Colon (tissue), 2 donors: Measurements from ENCODE around the gene NLGN4X.

Experiments
- FAIRE-seq: peaks from 2 replicates; lab custom pipeline; 2012; peaks lifted over from hg19 to GRCh38; lab: Jason Lieb, UNC
- donor health status: control.
- donor health status: control.

Gene NLGN4X

GRCh38 chrX:6151971-6152370, 76.7 kb downstream of the NLGN4X start:
- FAIRE-seq = no peak

DNA sequence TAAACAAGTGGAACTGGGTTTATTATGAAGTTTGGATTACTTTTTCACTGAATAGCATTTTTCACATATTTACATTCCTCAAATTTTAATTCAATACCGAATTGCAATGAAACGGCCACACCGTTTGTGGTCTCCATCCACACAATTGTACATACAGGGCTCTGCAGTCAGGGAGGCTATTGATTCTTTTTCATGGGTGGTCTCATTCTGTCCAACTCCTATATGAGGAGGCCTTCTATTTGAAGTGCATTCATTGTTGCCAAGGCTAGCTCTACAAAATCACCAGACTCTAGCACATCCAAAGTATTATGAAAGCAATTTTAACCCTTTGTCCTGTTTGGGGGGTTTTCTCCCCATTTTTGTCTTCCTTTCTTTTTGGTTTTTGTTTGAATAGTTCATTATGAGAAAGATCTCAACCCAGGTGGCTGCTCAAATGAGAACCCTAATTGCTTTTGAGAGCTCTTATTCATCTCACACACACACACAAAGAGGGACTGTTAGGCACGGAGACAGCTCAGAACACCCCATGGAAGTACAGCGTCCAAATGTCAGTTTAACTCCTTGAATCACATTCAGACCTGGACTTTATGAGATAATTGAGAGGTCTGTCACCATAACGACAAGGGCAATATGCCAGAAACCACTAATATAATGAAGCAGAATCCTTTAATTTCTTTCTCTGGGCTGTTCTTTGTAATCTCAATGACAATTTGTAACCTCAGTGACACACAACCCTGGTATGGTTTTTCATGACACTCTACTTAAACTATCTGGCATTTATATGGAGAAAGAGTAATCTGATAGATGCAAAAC, 79.4 kb downstream of the NLGN4X start:
- peak; percentile 5 for FAIRE-seq

DNA sequence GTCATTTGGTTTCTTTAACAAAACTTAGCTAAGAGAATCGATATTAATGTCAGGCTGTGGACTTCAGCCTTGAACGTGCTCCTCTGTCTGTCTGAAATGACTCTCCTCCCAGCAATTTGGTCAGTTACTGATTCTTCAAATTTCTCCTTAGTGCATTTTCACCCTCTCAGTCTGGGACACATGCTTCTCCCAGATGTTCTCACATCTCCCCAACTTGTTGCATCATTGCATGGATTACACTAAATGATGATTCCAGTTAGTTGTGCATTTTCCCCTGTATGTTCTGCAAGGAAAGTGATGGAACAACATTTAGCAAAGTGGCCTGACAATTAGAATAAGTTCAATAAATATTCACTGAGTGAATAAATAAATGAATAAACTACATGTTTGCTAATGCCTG, 94.4 kb downstream of the NLGN4X start:
- FAIRE-seq = no peak

DNA sequence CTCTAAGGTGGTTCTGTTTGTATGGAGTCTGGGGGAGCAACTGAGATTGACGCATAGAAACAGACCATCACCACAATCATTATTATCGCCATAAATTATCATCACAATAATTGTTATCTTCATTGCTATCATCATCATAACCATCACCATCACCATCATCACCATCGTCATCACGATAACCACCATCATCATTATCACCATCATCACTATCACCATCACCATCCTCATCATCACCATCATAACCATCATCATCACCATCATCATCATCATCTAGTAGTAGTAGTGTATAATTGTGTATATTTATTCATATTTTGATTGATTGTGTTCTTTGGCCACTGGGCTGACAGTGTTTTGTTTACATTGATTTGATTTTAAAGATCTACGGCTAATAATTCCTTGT, 95.7 kb downstream of the NLGN4X start:
- no peak for FAIRE-seq

DNA sequence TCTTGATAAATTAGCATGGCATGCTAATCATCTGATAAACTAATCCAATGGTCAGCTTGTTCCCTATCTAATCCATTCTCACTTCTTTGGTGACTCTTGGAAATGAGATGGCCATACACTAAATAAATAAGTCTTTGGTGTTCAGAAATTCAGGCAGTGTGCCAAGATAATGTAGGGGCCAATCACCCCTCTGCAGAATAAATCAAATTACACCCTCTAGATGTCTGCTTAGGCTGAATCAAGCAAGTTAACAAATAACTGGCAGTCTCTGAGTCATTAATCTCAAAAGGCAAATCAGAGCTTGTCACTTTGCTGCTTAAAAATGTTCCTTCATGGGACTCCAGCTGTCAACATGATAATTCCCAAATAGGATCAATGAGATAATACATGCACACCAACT, 97.4 kb downstream of the NLGN4X start:
- FAIRE-seq = no peak

DNA sequence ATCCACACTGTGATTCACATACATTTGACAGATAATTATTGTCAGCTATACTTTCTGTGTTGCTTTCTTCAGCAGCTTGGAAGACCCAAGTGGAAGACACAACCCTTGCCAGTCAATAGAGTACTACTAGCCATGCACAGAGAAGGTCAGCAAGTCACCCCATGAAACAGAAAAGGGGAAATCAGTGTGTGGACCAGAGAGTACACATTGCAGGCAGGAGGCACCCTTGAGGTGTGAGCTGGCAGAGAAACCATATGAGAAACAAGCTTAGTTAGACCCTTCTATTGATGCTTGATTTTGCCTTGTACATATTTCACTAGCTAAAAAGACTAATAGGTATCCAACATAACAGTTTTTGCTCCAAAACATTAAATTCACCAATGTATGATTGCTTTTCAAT, 99.5 kb downstream of the NLGN4X start:
- no peak for FAIRE-seq

GRCh38 chrX:6120329-6120728, 108.3 kb downstream of the NLGN4X start:
- no peak for FAIRE-seq

DNA sequence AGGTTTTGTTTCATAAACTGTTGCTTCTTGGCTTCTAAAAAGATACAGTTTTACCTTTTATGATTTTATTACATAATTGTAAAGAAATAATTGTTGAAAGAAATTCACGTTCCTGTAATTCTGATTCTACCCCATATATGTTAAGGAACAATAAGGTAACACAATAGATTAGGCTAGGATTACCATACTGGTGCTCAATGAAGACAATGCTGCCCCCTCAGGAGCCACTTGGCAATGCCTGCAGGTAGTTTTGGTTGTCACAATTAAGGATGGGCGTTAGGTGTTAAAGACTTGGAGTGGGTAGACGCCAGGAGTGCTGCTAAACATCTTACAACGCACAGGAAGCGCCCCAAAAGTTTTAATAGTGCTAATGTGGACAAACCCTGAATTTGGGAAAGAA, 133.2 kb downstream of the NLGN4X start:
- FAIRE-seq = no peak

- FAIRE-seq = no peak
Measured at GRCh38 chrX:6074532-6074931, 154.1 kb downstream of the NLGN4X start.

DNA sequence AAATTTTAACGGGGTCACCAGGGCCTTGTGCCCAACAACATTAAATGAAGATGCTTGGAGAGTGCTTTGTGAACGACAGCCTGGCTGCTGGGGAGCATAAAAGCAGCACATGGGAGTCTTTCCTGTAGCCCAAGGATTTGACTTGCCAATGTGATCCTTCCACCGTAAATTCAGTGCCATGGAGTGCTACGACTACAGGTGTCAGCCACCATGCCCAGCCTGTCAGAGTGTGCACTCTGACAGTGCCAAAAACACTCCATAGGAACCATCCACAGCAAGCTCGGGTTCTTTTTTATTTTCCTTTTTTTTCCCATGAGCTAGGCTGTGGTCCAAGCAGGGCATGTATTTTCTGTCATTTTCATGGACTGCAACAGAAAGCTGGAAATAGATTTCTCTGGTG, 156.9 kb downstream of the NLGN4X start:
- no peak for FAIRE-seq

DNA sequence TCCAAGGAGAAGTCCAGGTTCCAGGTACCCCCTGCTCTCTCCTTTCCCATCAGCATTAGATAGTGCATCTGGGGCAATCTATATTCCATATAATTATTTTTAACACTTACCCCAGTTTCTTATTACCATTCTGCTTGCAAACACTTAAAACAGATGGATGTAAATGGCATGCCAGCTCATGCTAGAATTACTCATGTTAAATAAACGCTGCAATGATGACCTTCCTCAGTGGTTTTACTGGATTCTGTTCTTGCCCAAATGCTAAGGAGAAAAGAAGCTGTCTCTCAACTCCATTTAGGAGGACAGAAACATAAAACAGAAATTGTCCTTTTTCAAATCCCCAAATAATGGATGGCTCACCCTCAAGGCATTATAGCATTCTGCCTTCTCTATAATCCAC, 161.1 kb downstream of the NLGN4X start:
- FAIRE-seq = no peak

DNA sequence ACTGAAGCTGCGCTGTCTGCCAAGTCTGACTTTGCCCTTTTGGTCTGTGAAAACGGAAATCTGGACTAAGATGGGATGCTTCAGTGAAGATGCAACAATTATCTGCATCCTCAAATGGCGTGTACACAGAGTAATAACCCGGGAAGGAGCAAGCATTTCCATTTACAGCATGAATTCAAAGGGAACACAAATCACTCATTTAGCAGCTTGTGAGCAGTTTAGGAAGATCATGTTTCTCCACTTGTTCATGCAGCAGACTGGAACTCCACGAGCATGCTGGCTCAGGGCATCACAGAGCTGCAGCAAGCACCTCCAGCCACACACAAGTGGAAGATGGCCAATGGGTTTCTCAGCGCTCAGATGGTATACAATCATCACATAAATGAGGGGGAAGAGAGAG, 175.5 kb downstream of the NLGN4X start:
- no peak for FAIRE-seq

DNA sequence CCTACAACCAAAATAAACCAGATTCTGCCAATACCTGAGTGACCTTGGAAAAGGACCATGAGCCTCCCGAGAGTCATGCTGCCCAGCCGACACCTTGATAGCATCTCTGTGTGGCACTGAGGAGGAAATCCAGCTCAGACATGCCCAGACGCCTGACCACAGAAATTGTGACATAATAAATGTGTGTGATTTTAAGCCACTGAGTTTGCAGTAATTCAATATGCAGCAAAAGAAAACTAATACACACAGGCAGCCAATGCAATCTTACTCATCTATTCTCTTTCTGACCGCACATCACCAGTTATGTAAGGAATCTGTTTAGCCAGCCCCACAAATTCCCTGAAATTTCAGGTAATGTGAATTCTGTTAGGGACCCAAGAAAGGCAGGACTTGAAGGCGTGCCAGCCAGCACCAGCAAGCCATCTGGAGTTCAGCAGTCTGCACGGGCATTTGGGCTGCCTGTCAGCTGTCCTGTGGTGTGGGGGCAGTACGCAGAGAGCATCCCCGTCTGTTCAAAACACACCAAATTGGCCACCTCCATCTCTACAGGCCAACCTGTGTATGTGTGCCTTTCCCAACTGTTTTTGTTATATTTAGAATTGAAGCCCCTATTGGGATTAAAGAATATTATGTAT, 176.4 kb downstream of the NLGN4X start:
- no peak for FAIRE-seq

DNA sequence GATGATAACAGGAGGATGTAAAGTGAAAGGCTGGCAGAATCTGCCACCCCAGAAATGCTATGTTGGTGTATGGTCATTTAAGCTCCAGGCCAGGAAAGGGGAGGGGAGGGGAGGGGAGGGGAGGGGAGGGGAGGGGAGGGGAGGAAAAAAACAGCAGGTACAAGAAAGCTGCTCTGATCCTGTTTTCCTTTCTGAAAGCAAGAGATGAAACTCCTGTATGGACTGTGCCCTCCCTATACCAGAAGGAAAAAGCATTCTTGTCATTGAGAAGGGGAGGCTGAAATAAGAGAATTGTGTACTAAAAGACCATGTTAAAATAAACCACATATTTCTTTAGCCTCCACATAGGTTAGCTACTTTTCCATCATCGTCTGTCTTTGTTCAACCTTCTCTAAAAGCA, 179.5 kb downstream of the NLGN4X start:
- no peak for FAIRE-seq

- FAIRE-seq = peak; percentile 5
Measured at GRCh38 chrX:6041630-6042029, 187.0 kb downstream of the NLGN4X start.

DNA sequence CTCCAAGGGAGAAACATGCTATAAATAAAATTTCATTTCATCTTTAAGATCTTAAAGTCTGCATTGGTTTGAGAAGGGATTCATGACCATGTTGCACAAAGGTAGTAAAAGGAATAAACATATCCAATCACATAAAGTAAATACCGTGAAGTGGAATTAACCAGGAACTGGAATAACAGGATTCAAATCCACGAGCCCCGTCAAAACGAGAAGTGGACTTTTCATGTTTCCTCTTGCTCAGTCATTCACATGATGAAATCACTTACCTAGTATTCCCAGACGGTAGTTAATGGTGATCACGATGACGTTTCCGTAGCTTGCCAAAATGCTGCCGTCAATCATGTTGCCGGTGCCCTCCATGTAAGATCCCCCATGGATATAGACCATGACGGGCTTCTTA, 199.7 kb downstream of the NLGN4X start:
- no peak for FAIRE-seq

DNA sequence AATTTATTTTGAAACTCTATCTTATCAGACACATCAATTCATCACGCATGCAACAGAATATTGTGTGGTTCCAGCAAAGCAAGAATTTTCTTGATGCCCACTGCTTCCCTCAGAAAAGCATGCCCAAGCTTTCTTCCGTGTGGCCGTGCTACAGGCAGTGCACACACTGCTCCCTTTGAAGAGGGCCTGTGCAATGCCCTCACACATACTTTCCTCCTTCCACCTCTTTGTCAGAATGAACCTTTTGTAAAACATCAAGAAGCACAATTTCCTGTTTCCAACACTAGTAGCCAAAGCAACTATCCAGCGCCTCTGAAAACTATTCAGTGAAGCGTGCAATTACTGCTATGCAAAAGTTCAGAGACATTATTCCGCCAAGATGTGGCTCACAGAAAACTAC, 201.7 kb downstream of the NLGN4X start:
- no peak for FAIRE-seq

DNA sequence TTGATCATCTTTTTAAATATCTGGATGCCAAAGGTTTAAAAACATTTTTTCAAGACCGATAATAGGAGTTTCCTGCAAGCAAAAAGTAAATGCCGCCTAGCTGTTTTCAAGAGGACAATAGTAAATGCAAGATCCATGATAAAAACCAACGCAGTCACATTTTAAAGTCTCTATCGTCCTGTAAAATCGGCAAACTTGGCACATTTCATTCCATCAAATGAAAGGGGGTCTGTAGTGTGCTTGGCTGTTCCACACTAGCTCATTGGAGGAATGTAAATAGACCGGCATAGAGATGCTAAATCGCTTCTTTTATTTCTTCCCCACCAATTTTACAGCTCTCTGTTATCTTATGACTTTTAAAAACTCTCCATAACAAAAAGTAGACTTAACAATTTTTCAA, 202.2 kb downstream of the NLGN4X start:
- FAIRE-seq = no peak

DNA sequence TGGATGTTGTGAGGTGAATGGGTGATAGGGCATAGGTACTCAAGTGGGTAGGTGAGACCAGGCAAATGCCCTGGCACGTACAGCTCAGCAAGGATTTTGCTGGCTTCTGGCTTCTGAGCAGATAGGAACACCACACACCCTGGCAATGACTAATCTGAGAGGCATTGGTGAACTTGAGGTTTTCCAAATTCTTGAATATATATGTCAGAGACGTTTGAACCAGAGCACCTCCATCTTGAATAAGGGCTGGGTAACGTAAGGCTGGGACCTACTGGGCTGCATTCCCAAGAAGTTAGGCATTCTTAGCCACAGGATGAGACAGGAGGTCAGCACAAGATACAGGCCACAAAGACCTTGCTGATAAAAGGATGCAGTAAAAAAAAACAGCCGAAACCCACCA, 204.5 kb downstream of the NLGN4X start:
- FAIRE-seq = no peak

- FAIRE-seq = no peak
Measured at GRCh38 chrX:6021316-6022091, 207.2 kb downstream of the NLGN4X start.

DNA sequence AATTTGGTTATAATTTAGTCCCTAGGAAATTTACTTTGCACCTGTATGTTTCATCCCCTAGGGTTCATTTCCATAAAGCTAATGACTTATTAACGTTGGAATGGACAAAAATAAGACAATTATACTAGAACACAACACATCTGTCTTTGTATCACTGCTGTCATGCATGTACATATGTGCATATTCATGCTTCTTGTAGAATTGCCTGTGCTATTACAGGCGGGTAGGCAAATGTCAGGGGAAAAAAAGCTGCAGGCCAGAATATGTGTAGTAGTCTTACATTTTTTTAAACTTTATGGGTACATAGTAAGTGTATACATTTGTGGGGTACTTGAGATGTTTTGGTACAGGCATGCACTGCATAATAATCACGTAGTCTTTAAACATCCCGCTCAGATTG, 209.6 kb downstream of the NLGN4X start:
- no peak for FAIRE-seq

- FAIRE-seq = no peak
Measured at GRCh38 chrX:6015423-6015822, 213.2 kb downstream of the NLGN4X start.

GRCh38 chrX:6012357-6012756, 216.3 kb downstream of the NLGN4X start:
- FAIRE-seq = no peak
